Pancreas (tissue), 10 donors: ENCODE results near the gene CLIP2. TPM values are rescaled to one million over a fixed set of nuclear protein-coding genes. Genes with fewer than 3 reads are reported as not detected.

Experiments used
- ATAC-seq, 4 donors: fragments of 200-7000 bp; cut with Tn5 transposase; one replicate each; pipeline versions ENCODE4 v1.8.0 to v1.9.1; 2020; ENCODE audit warnings: mild to moderate bottlenecking in 4 of 4, moderate library complexity in 4 of 4
- DNase-seq, 6 donors: peaks; one replicate each; pipeline ENCODE4 v3.0.0-alpha.2; 2020
- FAIRE-seq: peaks from 2 replicates; lab custom pipeline; 2012; peaks lifted over from hg19 to GRCh38; lab: Jason Lieb, UNC
- H3K27ac ChIP-seq, 4 donors: fragments of 200-600 bp; sonication (generic); 1 replicate in 3 of 4; 2 replicates in 1 of 4; pipeline versions ENCODE4 v1.5.0 to v1.8.0; 2020
- H3K27me3 ChIP-seq, 4 donors: fragments of 200-600 bp; one replicate each; pipeline ENCODE4 v1.8.0; 2021
- H3K36me3 ChIP-seq, 3 donors: fragments of 200-600 bp; sonication (generic) in 1 of 3; one replicate each; pipeline versions ENCODE4 v1.5.0 to v1.8.0; 2020 to 2021
- H3K4me1 ChIP-seq, 3 donors: fragments of 200-600 bp; one replicate each; pipeline ENCODE4 v1.8.0; 2021
- H3K4me3 ChIP-seq, 4 donors: fragments of 200-600 bp; sonication (generic) in 2 of 4; one replicate each; pipeline versions ENCODE4 v1.5.0 to v1.8.0; 2020 to 2021
- H3K9me3 ChIP-seq, 4 donors: fragments of 200-600 bp; one replicate each; pipeline ENCODE4 v1.8.0; 2021
- CTCF ChIP-seq, 4 donors: fragments of 200-600 bp; sonication (generic) in 3 of 4; IDR thresholded peaks; one replicate each; pipeline versions ENCODE4 v1.5.0 to v1.8.0; 2021; ENCODE audit warnings: antibody characterized with exemption in 4 of 4
- WGBS, 2 donors: extraction: QIAGEN DNeasy Blood & Tissue Kit; methylation state at CpG; one replicate each; pipeline ENCODE4 v1.1.7; 2013; 5-methylcytosine and 5-hydroxymethylcytosine counted together
- intact Hi-C, 3 donors: fragments of 100-400 bp; cut with DNase I; formaldehyde crosslinking; loops; one replicate each; pipeline versions ENCODE4 v1.11.1 to v1.14.2; 2022
- polyA plus RNA-seq, 2 donors: library from polyadenylated mRNA; stranded (reverse); fragments of 200-250 nt; gene quantifications; one replicate each; pipeline ENCODE4 v1.2.3, GENCODE V29; 2013
- total RNA-seq, 6 donors: library from RNA; stranded (reverse); fragmentation: NEBNext Ultra II Directional in 4 of 6; extraction: Animal tissue kit (Norgen Biotek cat#: 25700) in 4 of 6; gene quantifications; one replicate each; pipeline versions ENCODE4 v1.2.1 to v1.2.4, GENCODE V29; 2021 to 2023
- donor health status: healthy with polysubstance abuse.
- donor health status: DM: no; HTN: no; CAD: no; lungs with moderate emphysema.
- donor health status: DM: no; HTN: no; CAD: no.
- donor health status: control.
- donor health status: control.
- donor health status: Bipolar disorder and iron deficiency.
- donor health status: DM: yes; HTN: yes; CAD: no.
- donor health status: DM: no; HTN: no; CAD: no.
- donor health status: DM: no; HTN: no; CAD: no.
- donor health status: DM: yes; HTN: yes; CAD: no.

CLIP2 gene
- total and polyA plus RNA-seq, 8 donors = 8.5 to 30.6 (median 20.8) TPM

- peak; percentile 62 to 88 (median 76) for DNase-seq
- Histone ChIP-seq H3K27me3 (no peaks in the 10 kb centered on the region), H3K4me3 (no peak overlapping the region), H3K27ac (peak overlapping the region; percentile 13 to 64 (median 51)), H3K36me3 (no peaks in the 10 kb centered on the region), H3K9me3 (no peaks in the 10 kb centered on the region), H3K4me1 (peaks cover 0 to 4% (median 0%) of the 10 kb centered on the region in 3 donors)
- intact Hi-C loops = no loop called here
- no peak for FAIRE-seq
- TF ChIP-seq CTCF (IDR thresholded peaks at IDR 0.05) = no peak
- ATAC-seq = peak; percentile 86 to 91 (median 88)
- 38 to 54% methylated on average over 12 of the region's 12 CpGs for WGBS, 2 donors
Measured at GRCh38 chr7:74324531-74325209, 35.5 kb downstream of the CLIP2 start.

- Histone ChIP-seq H3K4me3 (no peak overlapping the region), H3K36me3 (no peaks in the 10 kb centered on the region), H3K4me1 (peaks cover 0 to 4% (median 0%) of the 10 kb centered on the region in 3 donors), H3K27me3 (no peaks in the 10 kb centered on the region), H3K27ac (peak overlapping the region; percentile 13 to 64 (median 51)), H3K9me3 (no peaks in the 10 kb centered on the region)
- peak; percentile 59 to 76 (median 66) for ATAC-seq
- FAIRE-seq = no peak
- DNase-seq = peak in 2 of 6 donors; percentile 24 to 33
- no peak for TF ChIP-seq CTCF (IDR thresholded peaks at IDR 0.05)
- WGBS, 2 donors = 46 to 64% methylated on average over 9 of the region's 9 CpGs
- intact Hi-C loops = no loop called here
Measured at GRCh38 chr7:74325210-74325565, 36.0 kb downstream of the CLIP2 start.

- FAIRE-seq = no peak
- H3K4me3 ChIP-seq = no peak overlapping the region
- DNase-seq = no peak
- H3K9me3 ChIP-seq = no peaks in the 10 kb centered on the region
- intact Hi-C loops = no loop called here
- no peak overlapping the region for H3K27ac ChIP-seq
- no peak for TF ChIP-seq CTCF (IDR thresholded peaks at IDR 0.05)
- WGBS, 2 donors = 87 to 91% methylated on average over 7 of the region's 7 CpGs
- H3K27me3 ChIP-seq = no peaks in the 10 kb centered on the region
- no peak for ATAC-seq
- H3K36me3 ChIP-seq = no peaks in the 10 kb centered on the region
- peaks cover 0 to 4% (median 0%) of the 10 kb centered on the region in 3 donors for H3K4me1 ChIP-seq
Measured at GRCh38 chr7:74329225-74329624, 40.0 kb downstream of the CLIP2 start.

- intact Hi-C loops = no loop called here
- FAIRE-seq (no peak), ATAC-seq (no peak)
Measured at GRCh38 chr7:74332373-74333176, 43.4 kb downstream of the CLIP2 start.

More at GRCh38 chr7:74332373-74333176, 43.4 kb downstream of the CLIP2 start:
- Histone ChIP-seq H3K36me3 (no peaks in the 10 kb centered on the region), H3K9me3 (no peaks in the 10 kb centered on the region), H3K4me3 (no peak overlapping the region), H3K27ac (no peak overlapping the region), H3K4me1 (no peaks in the 10 kb centered on the region), H3K27me3 (no peaks in the 10 kb centered on the region)
- WGBS, 2 donors = 92 to 93% methylated on average over 17 of the region's 17 CpGs
- no peak for TF ChIP-seq CTCF (IDR thresholded peaks at IDR 0.05)
- DNase-seq = no peak
